ENCODE measurements around the gene ARHGEF11.

ARHGEF11 gene

GRCh38 chr1:156906206-156906906 lies 139.2 kb downstream of the ARHGEF11 start:
- no peak for DNase-seq

- no peak for DNase-seq
Measured at GRCh38 chr1:156905651-156906050, 139.9 kb downstream of the ARHGEF11 start.

GRCh38 chr1:156905176-156905575 lies 140.4 kb downstream of the ARHGEF11 start:
- DNase-seq: no peak

GRCh38 chr1:156904187-156904959 lies 141.2 kb downstream of the ARHGEF11 start:
- DNase-seq: no peak

- no peak for DNase-seq
Measured at GRCh38 chr1:156903328-156904091, 142.0 kb downstream of the ARHGEF11 start.

GRCh38 chr1:156901966-156902915 lies 143.3 kb downstream of the ARHGEF11 start:
- no peak for DNase-seq

- no peak for DNase-seq
Measured at GRCh38 chr1:156901590-156901900, 144.0 kb downstream of the ARHGEF11 start.

GRCh38 chr1:156900896-156901589 lies 144.5 kb downstream of the ARHGEF11 start:
- no peak for DNase-seq

- no peak for DNase-seq
Measured at GRCh38 chr1:156899956-156900718, 145.4 kb downstream of the ARHGEF11 start.

GRCh38 chr1:156898971-156899664 lies 146.4 kb downstream of the ARHGEF11 start:
- no peak for DNase-seq

- no peak for DNase-seq
Measured at GRCh38 chr1:156898161-156898566, 147.4 kb downstream of the ARHGEF11 start.

- DNase-seq: no peak
Measured at GRCh38 chr1:156897078-156897825, 148.3 kb downstream of the ARHGEF11 start.

GRCh38 chr1:156896490-156897033 lies 149.0 kb downstream of the ARHGEF11 start:
- DNase-seq: no peak

GRCh38 chr1:156895927-156896326 lies 149.6 kb downstream of the ARHGEF11 start:
- no peak for DNase-seq

GRCh38 chr1:156895455-156895812 lies 150.1 kb downstream of the ARHGEF11 start:
- DNase-seq: no peak

- DNase-seq: no peak
Measured at GRCh38 chr1:156894711-156895454, 150.7 kb downstream of the ARHGEF11 start.

- no peak for DNase-seq
Measured at GRCh38 chr1:156894001-156894400, 151.5 kb downstream of the ARHGEF11 start.

GRCh38 chr1:156893048-156893953 lies 152.2 kb downstream of the ARHGEF11 start, which contains the start of gene PEAR1:
Gene PEAR1 (plus strand): TSS chr1:156893718. CDS start chr1:156903927, 10,209 bp downstream.
- DNase-seq: no peak
